Activated CD4-positive, alpha-beta T cell treated with anti-CD3 and anti-CD28 coated beads, Interleukin-2, amount 10 ng/mL, durations not matched to agents 7 days and 5 days (primary cell): ENCODE measurements around the gene ZBTB25. TPM values are rescaled to one million over a fixed set of nuclear protein-coding genes. Genes with fewer than 3 reads are reported as not detected.

Experiments
- CTCF ChIA-PET: fragments of 350-600 bp; sonication (Branson Sonifier 250); formaldehyde crosslinking; loops from one replicate; lab custom pipeline; 2021; ENCODE audit warnings: antibody characterized with exemption; lab: Charles Lee
- POLR2A ChIA-PET: fragments of 350-600 bp; sonication (Branson Sonifier 250); formaldehyde crosslinking; loops from one replicate; lab custom pipeline; 2021; ENCODE audit warnings: antibody characterized with exemption; lab: Charles Lee
- DNase-seq: peaks from one replicate; pipeline ENCODE4 v3.0.0-alpha.2; 2020
- H3K27ac Mint-ChIP-seq: one replicate; pipeline ENCODE4 v1.8.0; 2021; ENCODE audit warnings: mild to moderate bottlenecking, moderate library complexity, mixed read lengths
- H3K27me3 Mint-ChIP-seq: one replicate; pipeline ENCODE4 v1.8.0; 2021; ENCODE audit warnings: mixed read lengths
- H3K36me3 Mint-ChIP-seq: one replicate; pipeline ENCODE4 v1.8.0; 2021; ENCODE audit warnings: low read depth, mixed read lengths
- H3K4me1 Mint-ChIP-seq: one replicate; pipeline ENCODE4 v1.8.0; 2021; ENCODE audit warnings: mixed read lengths
- H3K4me3 Mint-ChIP-seq: one replicate; pipeline ENCODE4 v1.8.0; 2021; ENCODE audit warnings: mild to moderate bottlenecking, moderate library complexity, mixed read lengths
- H3K9me3 Mint-ChIP-seq: one replicate; pipeline ENCODE4 v1.8.0; 2021; ENCODE audit warnings: mixed read lengths
- total RNA-seq, 2 experiments: library from RNA; stranded (reverse); gene quantifications; one replicate each; pipeline ENCODE4 v1.2.3, GENCODE V29; 2021

The ZBTB25 gene
- total RNA-seq, 2 experiments from 2014 or later: 29.2 to 31.2 TPM

DNA sequence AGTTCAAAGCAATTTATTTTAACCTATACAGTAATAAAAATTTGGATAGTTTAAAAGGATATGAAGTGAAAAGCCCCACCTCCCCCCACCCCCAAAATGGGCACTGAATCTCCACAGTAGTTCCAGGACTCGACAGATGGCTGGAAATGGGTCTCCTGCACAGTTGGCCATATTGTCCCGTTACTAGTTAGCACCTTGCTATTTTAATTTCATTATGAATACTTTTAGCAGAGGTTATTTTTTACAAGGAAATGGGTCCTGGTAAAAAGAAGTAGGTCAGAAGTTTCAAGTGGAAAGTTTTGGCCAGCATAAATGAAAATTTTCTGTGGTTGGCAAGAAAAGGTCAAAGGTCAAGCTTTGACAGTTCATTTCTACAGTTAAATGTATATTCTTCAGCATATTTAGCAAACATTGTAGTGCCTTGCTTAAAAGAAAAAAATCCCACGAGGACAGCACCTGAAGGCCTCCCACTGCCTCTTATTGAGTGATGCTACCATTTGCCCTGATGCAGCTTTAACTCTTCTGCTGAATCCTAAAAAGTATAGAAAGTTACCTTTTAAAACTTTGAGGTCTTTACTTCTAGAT is 87.2 kb downstream of the ZBTB25 start:
- Mint-ChIP-seq H3K36me3 (peaks cover 63% of the 10 kb centered on the region), H3K4me1 (peaks cover 14% of the 10 kb centered on the region), H3K4me3 (no peak overlapping the region), H3K27ac (no peak overlapping the region), H3K9me3 (no peaks in the 10 kb centered on the region), H3K27me3 (no peaks in the 10 kb centered on the region)
- CTCF ChIA-PET: interaction anchor here (0.6 to 1.8 kb wide), 7 partner anchors 12 to 458 kb away, joined by 3 to 6 read pairs (median 3); no protein-coding TSS in a partner anchor
- no peak for DNase-seq
- POLR2A ChIA-PET: no interaction called here

DNA sequence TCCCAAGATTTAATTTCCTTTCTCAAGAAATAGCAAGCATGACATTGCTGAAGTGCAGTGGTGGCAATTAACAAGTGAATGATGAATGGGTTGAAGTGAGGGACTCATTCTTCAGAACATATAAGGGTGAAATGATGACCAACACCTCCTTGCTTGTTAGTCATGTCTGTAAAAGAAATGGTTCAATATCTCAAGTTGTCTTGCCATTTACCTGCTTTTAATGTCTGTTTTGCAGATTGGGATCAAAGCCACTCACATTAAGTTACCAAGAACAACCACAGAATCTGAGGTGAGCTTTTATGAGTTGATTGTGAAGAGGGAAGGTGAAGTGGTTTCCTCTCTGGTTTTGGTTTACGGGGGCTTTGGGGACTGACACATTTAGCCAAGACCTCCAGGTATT is 91.4 kb downstream of the ZBTB25 start:
- Mint-ChIP-seq H3K27me3 (no peaks in the 10 kb centered on the region), H3K4me1 (peaks cover 26% of the 10 kb centered on the region), H3K27ac (peak overlapping the region; percentile 36), H3K36me3 (peaks cover 44% of the 10 kb centered on the region), H3K9me3 (no peaks in the 10 kb centered on the region), H3K4me3 (no peak overlapping the region)
- POLR2A ChIA-PET: interaction anchor here (0.7 kb wide), 1 partner anchor 779 kb away, joined by 6 read pairs; no protein-coding TSS in a partner anchor
- CTCF ChIA-PET: interaction anchor here (1.3 kb wide), 1 partner anchor 9 kb away, joined by 3 read pairs; no protein-coding TSS in a partner anchor
- no peak for DNase-seq

DNA sequence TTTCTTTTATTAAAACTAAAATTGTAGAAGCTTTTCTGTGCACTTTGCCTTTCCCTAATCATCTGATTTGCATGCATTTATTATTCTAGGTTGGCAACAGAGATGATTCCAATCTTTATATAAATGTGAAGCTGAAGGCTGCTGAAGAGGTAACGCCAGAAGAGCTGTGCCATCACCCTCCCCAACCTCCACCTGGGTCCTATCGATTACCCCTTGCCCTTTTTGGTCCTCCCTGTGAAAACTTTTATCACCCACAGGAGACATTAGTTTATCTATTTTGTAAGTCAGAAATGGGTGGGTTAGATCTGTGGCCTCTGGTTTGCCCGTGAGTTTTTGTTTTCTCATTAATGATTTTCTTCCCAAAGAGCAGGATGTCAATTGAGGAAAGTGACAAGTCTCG is 92.6 kb downstream of the ZBTB25 start:
- Mint-ChIP-seq H3K4me1 (peaks cover 30% of the 10 kb centered on the region), H3K9me3 (no peaks in the 10 kb centered on the region), H3K27me3 (no peaks in the 10 kb centered on the region), H3K27ac (no peak overlapping the region), H3K4me3 (no peak overlapping the region), H3K36me3 (peaks cover 38% of the 10 kb centered on the region)
- ChIA-PET POLR2A (no interaction called here), CTCF (interaction anchor here (1.3 kb wide), 2 partner anchors 8 to 19 kb away, joined by 3 to 4 read pairs; no protein-coding TSS in a partner anchor)
- no peak for DNase-seq

DNA sequence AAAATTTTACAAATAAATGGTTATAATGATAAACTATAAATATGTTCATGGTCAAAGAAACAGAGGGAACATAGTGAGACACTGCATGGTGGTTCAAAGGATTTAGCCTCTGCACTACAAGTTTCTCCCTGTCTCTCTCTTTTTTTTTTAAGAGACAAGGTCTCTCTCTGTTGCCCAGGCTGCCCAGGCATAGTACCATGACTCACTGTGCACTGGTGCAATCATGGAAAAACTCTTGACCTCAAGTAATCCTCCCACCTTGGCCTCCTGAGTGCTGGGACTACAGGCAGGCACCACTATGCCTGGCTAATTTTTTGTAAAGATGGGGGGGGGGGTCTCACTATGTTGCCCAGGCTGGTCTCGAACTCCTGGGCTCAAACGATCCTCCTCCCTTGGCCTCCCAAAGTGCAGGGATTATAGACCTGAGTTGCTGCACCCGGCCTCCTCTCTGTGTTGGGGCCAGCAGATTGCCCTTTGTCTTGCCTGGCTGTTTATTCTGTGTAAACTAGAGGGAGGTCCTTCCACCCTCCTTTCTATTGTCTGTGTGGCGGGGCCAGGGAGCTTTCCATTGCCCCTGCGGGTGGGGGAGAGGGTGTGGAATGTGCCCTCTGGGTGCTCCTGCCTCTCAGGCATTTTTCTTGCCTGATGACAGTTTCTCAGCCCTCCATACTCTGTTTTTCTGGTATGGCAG is 93.4 kb downstream of the ZBTB25 start:
- DNase-seq: no peak
- Mint-ChIP-seq H3K36me3 (peaks cover 34% of the 10 kb centered on the region), H3K27me3 (no peaks in the 10 kb centered on the region), H3K27ac (no peak overlapping the region), H3K4me3 (no peak overlapping the region), H3K9me3 (no peaks in the 10 kb centered on the region), H3K4me1 (peaks cover 25% of the 10 kb centered on the region)
- CTCF ChIA-PET: interaction anchor here (0.6 kb wide), 1 partner anchor 17 kb away, joined by 4 read pairs; no protein-coding TSS in a partner anchor
- POLR2A ChIA-PET: no interaction called here

DNA sequence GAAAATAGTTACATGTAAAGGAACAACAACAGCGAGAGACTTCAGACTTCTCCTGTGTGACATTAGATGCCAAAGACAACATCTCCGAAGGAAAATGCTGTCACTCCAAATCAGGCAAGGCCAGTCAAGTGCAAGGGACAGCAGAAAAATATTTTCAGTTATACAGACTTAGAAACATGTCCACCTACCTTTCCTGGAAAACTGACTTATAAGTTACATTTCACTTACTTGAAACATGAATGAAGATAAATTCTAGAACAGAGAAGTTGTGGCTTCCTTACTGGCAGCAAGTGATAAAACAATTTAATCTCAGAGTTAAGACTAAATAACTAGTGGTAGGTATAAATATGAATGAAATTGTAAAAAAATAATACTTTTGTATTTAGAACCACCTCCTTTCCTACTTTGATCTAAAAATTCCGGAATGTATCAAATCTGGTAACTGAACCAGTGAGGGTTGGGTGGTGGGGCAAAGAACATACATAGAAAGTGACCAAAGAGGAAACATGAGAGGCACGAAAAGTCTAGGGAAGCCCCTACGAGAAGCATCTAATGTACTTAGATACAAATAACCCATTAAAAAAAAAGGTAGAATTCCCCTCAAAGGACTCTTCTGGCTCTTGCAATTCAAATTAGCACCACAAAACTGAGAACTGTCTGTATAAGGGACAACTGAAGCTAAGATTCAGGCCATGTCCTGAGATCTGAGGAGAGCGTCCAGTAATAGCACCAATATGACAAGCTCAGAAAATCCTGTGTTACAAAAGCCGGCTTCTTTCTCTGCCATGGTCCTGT is 94.3 kb downstream of the ZBTB25 start:
- POLR2A ChIA-PET: no interaction called here

DNA sequence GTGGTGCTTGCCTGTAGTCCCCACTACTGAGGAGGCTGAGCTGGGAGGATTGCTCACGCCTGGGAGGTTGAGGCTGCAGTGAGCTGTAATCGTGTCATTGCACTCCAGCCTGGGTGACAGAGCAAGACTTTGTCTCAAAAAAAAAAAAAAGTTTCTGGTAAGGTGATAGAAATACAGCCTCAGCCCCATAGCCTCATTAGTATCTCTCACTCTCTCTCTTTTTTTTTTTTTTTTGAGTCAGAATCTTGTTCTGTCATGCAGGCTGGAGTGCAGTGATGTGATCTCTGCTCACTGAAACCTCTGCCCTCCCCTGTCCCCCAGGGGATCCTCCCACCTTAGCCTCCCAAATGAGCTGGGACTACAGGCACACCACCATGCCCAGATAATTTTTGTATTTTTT is 96.3 kb downstream of the ZBTB25 start:
- Mint-ChIP-seq H3K36me3 (peaks cover 38% of the 10 kb centered on the region), H3K9me3 (no peaks in the 10 kb centered on the region), H3K27me3 (no peaks in the 10 kb centered on the region), H3K4me3 (no peak overlapping the region), H3K27ac (no peak overlapping the region), H3K4me1 (peaks cover 31% of the 10 kb centered on the region)
- POLR2A ChIA-PET: no interaction called here
- DNase-seq: no peak
- CTCF ChIA-PET: interaction anchor here (0.8 to 1.0 kb wide), 2 partner anchors 15 to 39 kb away, joined by 3 read pairs; no protein-coding TSS in a partner anchor

More for the DNA sequence above, 94.3 kb downstream of the ZBTB25 start:
- CTCF ChIA-PET: interaction anchor here (0.6 kb wide), 1 partner anchor 24 kb away, joined by 3 read pairs; no protein-coding TSS in a partner anchor
- Mint-ChIP-seq H3K4me1 (peaks cover 28% of the 10 kb centered on the region), H3K27me3 (no peaks in the 10 kb centered on the region), H3K4me3 (no peak overlapping the region), H3K36me3 (peaks cover 36% of the 10 kb centered on the region), H3K9me3 (no peaks in the 10 kb centered on the region), H3K27ac (no peak overlapping the region)
- no peak for DNase-seq

DNA sequence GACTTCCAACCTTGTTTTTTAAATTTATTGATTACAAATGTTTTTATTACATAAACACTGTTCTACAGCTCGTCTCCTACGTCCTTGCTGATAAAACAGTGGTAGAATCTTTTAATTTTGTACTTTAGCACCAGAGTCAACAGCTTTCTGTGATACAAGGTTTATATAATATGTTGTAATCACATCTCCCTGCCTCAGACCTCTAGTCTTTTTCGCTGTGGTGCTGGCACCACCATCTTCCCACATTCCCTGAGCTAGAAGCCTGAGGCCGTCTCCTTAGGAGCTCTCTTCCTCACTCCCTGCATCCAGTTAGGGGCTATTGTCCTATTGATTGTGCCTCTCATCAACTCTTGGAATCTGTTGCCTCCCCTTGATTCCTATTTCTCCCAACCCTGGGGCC is 98.3 kb downstream of the ZBTB25 start:
- no peak overlapping the region for H3K4me3 Mint-ChIP-seq
- H3K27me3 Mint-ChIP-seq: no peaks in the 10 kb centered on the region
- POLR2A ChIA-PET: no interaction called here
- peaks cover 29% of the 10 kb centered on the region for H3K36me3 Mint-ChIP-seq
- no peaks in the 10 kb centered on the region for H3K9me3 Mint-ChIP-seq
- CTCF ChIA-PET: interaction anchor here (0.6 to 1.5 kb wide), 4 partner anchors 10 to 148 kb away, joined by 3 to 6 read pairs (median 4); no protein-coding TSS in a partner anchor
- H3K4me1 Mint-ChIP-seq: peaks cover 21% of the 10 kb centered on the region
- no peak for DNase-seq
- no peak overlapping the region for H3K27ac Mint-ChIP-seq

DNA sequence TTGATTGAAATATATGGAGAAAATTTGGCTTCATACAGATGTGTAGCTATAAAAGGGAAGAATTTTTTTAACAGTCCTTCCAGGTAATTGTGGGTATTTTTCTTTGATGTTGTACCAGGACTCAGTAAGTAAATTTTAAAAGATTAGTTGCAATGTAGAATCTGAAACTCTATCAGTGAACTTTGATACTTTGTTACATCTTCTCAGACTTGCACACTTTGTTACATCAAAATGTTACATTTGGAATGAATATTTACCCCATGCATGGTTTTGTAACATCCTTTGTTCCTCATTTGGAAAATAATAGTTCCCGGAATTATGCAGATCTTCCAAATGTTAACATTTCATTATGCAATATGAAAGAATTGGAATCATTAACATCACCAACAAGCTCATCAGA is 101.7 kb downstream of the ZBTB25 start:
- Mint-ChIP-seq H3K36me3 (peaks cover 33% of the 10 kb centered on the region), H3K4me1 (peaks cover 19% of the 10 kb centered on the region), H3K27me3 (no peaks in the 10 kb centered on the region), H3K4me3 (no peak overlapping the region), H3K9me3 (no peaks in the 10 kb centered on the region), H3K27ac (no peak overlapping the region)
- ChIA-PET POLR2A (interaction anchor here (0.6 kb wide), 1 partner anchor 12 kb away, joined by 4 read pairs; no protein-coding TSS in a partner anchor), CTCF (interaction anchor here (0.6 to 3.4 kb wide), 6 partner anchors 11 to 666 kb away, joined by 3 to 10 read pairs (median 3); no protein-coding TSS in a partner anchor)
- DNase-seq: no peak

DNA sequence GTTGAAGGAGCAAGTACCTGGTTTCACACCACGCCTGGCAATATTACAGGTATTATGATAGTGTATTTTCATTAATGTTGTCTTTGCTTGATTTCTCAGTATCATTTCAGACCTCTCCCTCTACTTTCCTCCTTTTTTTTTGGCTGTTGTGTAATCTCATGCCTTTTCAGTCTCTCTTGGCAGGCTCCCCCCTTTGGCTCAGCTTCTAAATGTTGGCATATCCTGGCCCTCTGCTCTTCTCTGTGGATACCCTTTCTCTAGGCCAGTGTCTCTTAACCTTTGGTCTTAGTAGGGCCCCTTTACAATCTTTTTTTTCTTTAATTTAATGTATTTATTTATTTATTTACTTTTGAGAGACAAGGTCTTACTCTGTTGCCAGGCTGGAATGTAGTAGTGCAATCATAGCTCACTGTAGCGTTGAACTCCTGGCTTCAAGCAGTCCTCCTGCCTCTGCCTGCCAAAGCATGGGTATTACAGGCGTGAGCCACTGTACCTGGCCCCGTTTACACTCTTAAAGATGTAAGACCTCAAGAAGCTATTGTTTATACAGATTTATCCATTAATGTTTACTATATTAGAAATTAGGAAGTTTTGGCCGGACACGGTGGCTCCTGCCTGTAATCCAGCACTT is 102.7 kb downstream of the ZBTB25 start:
- H3K9me3 Mint-ChIP-seq: no peaks in the 10 kb centered on the region
- ChIA-PET CTCF (interaction anchor here (1.2 to 3.4 kb wide), 4 partner anchors 9 to 30 kb away, joined by 3 to 10 read pairs (median 6); no protein-coding TSS in a partner anchor), POLR2A (no interaction called here)
- no peaks in the 10 kb centered on the region for H3K27me3 Mint-ChIP-seq
- H3K4me1 Mint-ChIP-seq: peaks cover 15% of the 10 kb centered on the region
- no peak for DNase-seq
- peaks cover 30% of the 10 kb centered on the region for H3K36me3 Mint-ChIP-seq
- H3K27ac Mint-ChIP-seq: no peak overlapping the region
- no peak overlapping the region for H3K4me3 Mint-ChIP-seq

Other genes starting within 250 kb of the ZBTB25 start
- not detected for gene ESR2, start 209.5 kb downstream of the ZBTB25 start, total RNA-seq
- gene MTHFD1, start 115.5 kb downstream of the ZBTB25 start, total RNA-seq: 100 to 1,000 TPM; 165 to 166 TPM
- gene AKAP5, start 38.3 kb downstream of the ZBTB25 start, total RNA-seq: under 1 TPM; 0.89 to 0.99 TPM
- gene ZBTB1, start 932 bp upstream of the ZBTB25 start, total RNA-seq: 10 to 100 TPM; 66.7 to 71.1 TPM
- gene HSPA2, start 36.9 kb upstream of the ZBTB25 start, total RNA-seq: 1 to 10 TPM; 2.2 to 2.4 TPM
- gene PPP1R36, start 46.1 kb upstream of the ZBTB25 start, total RNA-seq: under 1 TPM in 1 of 2 experiments, not detected in 1; 0.50 TPM
- 10 to 100 TPM; 36.0 to 39.5 TPM for gene PLEKHG3, start 200.6 kb upstream of the ZBTB25 start, total RNA-seq